Esophagus squamous epithelium (tissue), 5 donors: ENCODE data around the gene PRRC2B. TPM values are rescaled to one million over a fixed set of nuclear protein-coding genes. Genes with fewer than 3 reads are reported as not detected.
A peak's percentile ranks its signal among the peaks of the same experiment; 100 is the strongest.

Experiments used
- DNase-seq: peaks from one replicate; lab custom pipeline; 2025; lab: John Stamatoyannopoulos, UW
- H3K27ac ChIP-seq, 4 donors: fragments of 200-600 bp; sonication (generic); one replicate each; pipeline ENCODE4 v1.5.1; 2016 to 2019; ENCODE audit warnings: mild to moderate bottlenecking in 1 of 4
- H3K27me3 ChIP-seq, 4 donors: fragments of 200-600 bp; sonication (generic); 1 replicate in 3 of 4; 2 replicates in 1 of 4; pipeline versions ENCODE4 v1.5.1 to v1.6.0; 2017 to 2021; ENCODE audit warnings: antibody characterized with exemption in 1 of 4
- H3K36me3 ChIP-seq, 3 donors: fragments of 200-600 bp; sonication (generic); one replicate each; pipeline ENCODE4 v1.5.1; 2016 to 2019
- H3K4me1 ChIP-seq, 3 donors: fragments of 200-600 bp; sonication (generic); one replicate each; pipeline ENCODE4 v1.5.1; 2017 to 2019
- H3K4me3 ChIP-seq, 4 donors: fragments of 200-600 bp; sonication (generic); 1 replicate in 3 of 4; 2 replicates in 1 of 4; pipeline ENCODE4 v1.5.1; 2016 to 2019; ENCODE audit warnings: mild to moderate bottlenecking in 2 of 4, moderate library complexity in 1 of 4
- H3K9me3 ChIP-seq, 3 donors: fragments of 200-600 bp; sonication (generic); one replicate each; pipeline ENCODE4 v1.5.1; 2016 to 2019
- CTCF ChIP-seq, 6 experiments: fragments of 450-650 bp in 4 of 6; fragments of 200-600 bp in 2 of 6; sonication (generic) in 2 of 6; IDR thresholded peaks; one replicate each; pipeline ENCODE4 v1.5.1; 2016 to 2019; ENCODE audit warnings: antibody characterized with exemption in 6 of 6, mild to moderate bottlenecking in 4 of 6, moderate library complexity in 4 of 6
- POLR2A ChIP-seq, 4 donors: fragments of 450-650 bp; IDR thresholded peaks; one replicate each; pipeline ENCODE4 v1.6.1; 2017; ENCODE audit warnings: antibody characterized with exemption in 4 of 4, mild to moderate bottlenecking in 4 of 4, moderate library complexity in 3 of 4
- WGBS, 2 donors: methylation state at CpG; one replicate each; pipeline ENCODE4 v1.1.5; 2018; 5-methylcytosine and 5-hydroxymethylcytosine counted together
- intact Hi-C: fragments of 100-400 bp; cut with DNase I; formaldehyde crosslinking; loops from one replicate; pipeline ENCODE4 v1.15.0; 2022
- total RNA-seq, 4 donors: library from RNA; depleted of rRNA; stranded (reverse); fragments of >200 nt; gene quantifications; one replicate each; pipeline ENCODE4 v1.1.0, GENCODE V29; 2016
- donor health status: DM: yes; HTN: yes; CAD: no.

Gene PRRC2B
- total RNA-seq, 4 donors from 2014 or later, result 46.6 to 73.8 (median 62.9) TPM

- no peak overlapping the region for H3K4me3 ChIP-seq
- H3K9me3 ChIP-seq, result no peaks in the 10 kb centered on the region
- H3K27ac ChIP-seq, result no peak overlapping the region
- intact Hi-C loops, result no loop called here
- DNase-seq, result no peak
- no peaks in the 10 kb centered on the region for H3K27me3 ChIP-seq
- H3K4me1 ChIP-seq, result peaks cover 10 to 36% (median 19%) of the 10 kb centered on the region in 3 donors
- 36 to 59% methylated on average over 5 of the region's 5 CpGs for WGBS, 2 donors
- TF ChIP-seq POLR2A (IDR thresholded peaks at IDR 0.05), result no peak
- no peak for TF ChIP-seq CTCF (IDR thresholded peaks at IDR 0.05)
- H3K36me3 ChIP-seq, result peaks cover 15 to 44% (median 26%) of the 10 kb centered on the region in 3 donors
Observed at GRCh38 chr9:131500939-131501541, 107.2 kb downstream of the PRRC2B start.

- peaks cover 10 to 36% (median 19%) of the 10 kb centered on the region in 3 donors for H3K4me1 ChIP-seq
- peak; percentile 45 for DNase-seq
- TF ChIP-seq CTCF (IDR thresholded peaks at IDR 0.05) (peak in 1 of 6 experiments; percentile 46), POLR2A (IDR thresholded peaks at IDR 0.05) (peak in 1 of 4 donors; percentile 40)
- peaks cover 0 to 36% (median 8%) of the 10 kb centered on the region in 3 donors for H3K36me3 ChIP-seq
- no peaks in the 10 kb centered on the region for H3K27me3 ChIP-seq
- peak within 1 kb of the TSS; percentile 57 to 94 (median 84) for H3K4me3 ChIP-seq
- intact Hi-C loops, result no loop called here
- peak within 1 kb of the TSS; percentile 61 to 85 (median 76) for H3K27ac ChIP-seq
- H3K9me3 ChIP-seq, result no peaks in the 10 kb centered on the region
- WGBS, 2 donors, result 0 to 1% methylated on average over 20 of the region's 83 CpGs
Observed at GRCh38 chr9:131502781-131503625, 109.1 kb downstream of the PRRC2B start, which contains the start of gene POMT1. TSS of gene POMT1 (plus strand) at chr9:131502918. CDS start at chr9:131504219, 1,301 bp downstream.

GRCh38 chr9:131503626-131504465 lies 110.0 kb downstream of the PRRC2B start:
- H3K9me3 ChIP-seq, result no peaks in the 10 kb centered on the region
- no peak for DNase-seq
- no peaks in the 10 kb centered on the region for H3K27me3 ChIP-seq
- 14 to 22% methylated on average over 18 to 21 of the region's 32 CpGs for WGBS, 2 donors
- H3K4me3 ChIP-seq, result peak overlapping the region; percentile 57 to 94 (median 84)
- H3K36me3 ChIP-seq, result peaks cover 0 to 34% (median under 1%) of the 10 kb centered on the region in 3 donors
- peak overlapping the region in 3 of 4 donors; percentile 61 to 85 (median 77) for H3K27ac ChIP-seq
- intact Hi-C loops, result no loop called here
- TF ChIP-seq CTCF (IDR thresholded peaks at IDR 0.05) (peak in 1 of 6 experiments; percentile 7), POLR2A (IDR thresholded peaks at IDR 0.05) (no peak)
- peaks cover 10 to 36% (median 19%) of the 10 kb centered on the region in 3 donors for H3K4me1 ChIP-seq

GRCh38 chr9:131505012-131505411 lies 111.1 kb downstream of the PRRC2B start:
- Histone ChIP-seq H3K9me3 (no peaks in the 10 kb centered on the region), H3K4me3 (no peak overlapping the region), H3K27me3 (no peaks in the 10 kb centered on the region), H3K36me3 (peaks cover 0 to 34% (median 0%) of the 10 kb centered on the region in 3 donors), H3K4me1 (peaks cover 10 to 36% (median 19%) of the 10 kb centered on the region in 3 donors), H3K27ac (no peak overlapping the region)
- intact Hi-C loops, result no loop called here
- 86 to 87% methylated on average over 8 of the region's 8 CpGs for WGBS, 2 donors
- TF ChIP-seq CTCF (IDR thresholded peaks at IDR 0.05) (no peak), POLR2A (IDR thresholded peaks at IDR 0.05) (no peak)
- DNase-seq, result no peak
